ENCODE data around the gene PRR5L.

Gene PRR5L

DNA sequence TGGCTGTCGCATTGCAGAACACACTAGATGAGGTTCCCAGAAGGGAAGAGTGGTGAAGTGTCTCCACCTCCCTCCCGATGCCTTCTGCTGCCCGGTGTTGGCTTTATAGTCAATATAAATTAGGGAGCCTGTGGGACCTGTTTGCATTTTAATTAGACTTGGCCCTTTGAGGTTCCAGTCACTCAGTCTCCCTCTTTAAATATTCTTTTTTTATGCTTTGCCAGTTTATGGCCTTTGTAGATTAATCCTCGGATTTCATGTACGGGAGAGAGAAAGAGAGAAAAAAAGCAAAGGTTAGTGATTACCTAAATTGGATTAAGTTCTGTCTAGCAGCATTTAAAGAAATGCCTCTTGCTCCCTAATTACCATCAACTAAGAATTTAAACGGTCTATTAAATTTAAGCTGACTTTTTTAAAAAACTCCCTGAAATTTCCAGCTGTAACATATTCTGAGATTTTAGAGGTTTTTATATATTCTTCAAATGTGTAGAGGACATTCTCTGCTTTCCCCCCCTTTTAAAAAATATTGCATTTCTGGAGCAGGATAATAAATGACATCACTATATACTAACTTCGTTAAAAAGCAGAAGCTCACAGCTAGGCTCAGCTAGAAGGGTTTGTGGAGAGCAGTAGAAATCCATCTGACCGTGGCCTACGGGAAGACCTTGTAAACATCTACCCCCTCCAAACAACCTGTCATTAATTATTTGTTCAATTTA is 84.4 kb downstream of the PRR5L start:
- no peak for DNase-seq

- no peak for DNase-seq
Observed at GRCh38 chr11:36381015-36381360, 84.9 kb downstream of the PRR5L start.

DNA sequence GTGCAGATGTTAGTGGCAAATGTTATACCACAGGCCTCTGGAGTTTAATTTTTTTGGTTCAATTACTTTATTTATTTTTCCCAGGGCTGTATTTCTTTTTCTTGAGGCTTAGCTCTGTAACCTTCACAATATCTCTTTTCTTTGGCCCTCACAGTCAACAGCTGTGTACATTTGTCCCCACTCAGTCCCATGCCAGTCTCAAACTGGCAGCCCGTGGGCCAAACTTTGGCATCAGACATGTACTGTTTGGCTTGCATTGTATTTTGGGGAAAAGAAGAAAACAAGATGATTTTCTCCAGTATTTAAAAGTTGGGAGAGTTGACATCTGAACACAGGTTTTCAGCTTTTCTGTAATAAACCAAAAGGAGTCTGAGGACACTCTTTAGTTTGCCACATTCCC is 87.1 kb downstream of the PRR5L start:
- DNase-seq, result no peak

DNA sequence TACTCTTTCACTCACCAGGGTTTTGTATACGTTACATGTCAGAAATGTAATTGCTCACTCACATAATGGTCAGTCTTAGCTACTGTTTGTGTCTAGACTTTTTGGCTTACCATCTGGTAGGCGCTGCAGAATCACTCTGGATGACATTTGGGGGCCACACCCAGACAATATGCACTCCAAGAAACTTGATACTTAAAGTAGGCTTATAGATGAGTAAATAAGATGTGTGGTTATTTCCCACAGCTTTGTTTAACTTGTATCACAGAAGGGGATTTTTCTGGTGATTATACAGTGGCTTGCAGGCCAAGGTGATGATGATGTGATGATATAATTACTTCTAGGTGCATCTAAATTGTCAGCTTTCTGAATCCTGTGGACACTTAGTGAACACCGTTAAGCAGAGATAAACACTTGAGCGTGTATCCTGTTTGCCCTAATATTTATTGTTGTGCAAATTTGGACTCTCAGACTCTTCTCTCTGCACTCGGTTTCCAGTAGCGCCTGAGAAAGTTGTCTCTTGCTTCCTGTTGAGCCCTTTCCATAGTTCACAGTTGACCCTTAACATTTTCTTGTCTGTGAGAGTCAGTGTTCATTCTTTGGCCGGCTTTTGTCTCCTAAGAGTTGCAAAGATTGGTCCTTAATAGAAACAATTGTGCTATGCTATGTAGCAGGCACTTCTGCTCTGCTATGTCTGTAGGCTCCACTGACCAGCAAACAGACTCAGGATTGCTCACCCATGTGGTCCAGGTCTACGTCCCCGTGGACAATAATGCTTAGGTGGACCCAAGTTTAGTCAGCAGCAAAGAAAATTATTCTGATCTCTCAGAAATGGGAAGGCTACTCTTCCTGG is 89.3 kb downstream of the PRR5L start:
- no peak for DNase-seq

DNA sequence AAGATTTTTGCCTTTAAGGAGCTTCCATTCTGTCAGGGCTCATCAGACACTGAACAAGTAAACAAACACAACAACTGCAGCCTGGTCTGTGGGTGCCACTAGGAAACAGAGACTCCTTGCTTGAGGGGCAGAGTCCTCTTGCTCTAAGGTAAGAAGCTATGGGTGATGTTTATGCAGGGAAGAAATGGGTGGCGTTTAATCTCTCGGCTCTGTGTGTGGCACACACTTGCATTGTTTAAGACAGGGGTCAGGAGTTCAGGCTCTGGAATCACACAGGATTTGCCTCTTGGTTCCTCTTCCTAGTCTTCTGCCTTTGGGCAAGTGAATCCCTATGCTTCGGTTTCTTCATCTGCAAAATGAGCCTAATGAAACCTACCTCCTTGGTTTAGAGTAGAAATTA is 90.3 kb downstream of the PRR5L start:
- no peak for DNase-seq

DNA sequence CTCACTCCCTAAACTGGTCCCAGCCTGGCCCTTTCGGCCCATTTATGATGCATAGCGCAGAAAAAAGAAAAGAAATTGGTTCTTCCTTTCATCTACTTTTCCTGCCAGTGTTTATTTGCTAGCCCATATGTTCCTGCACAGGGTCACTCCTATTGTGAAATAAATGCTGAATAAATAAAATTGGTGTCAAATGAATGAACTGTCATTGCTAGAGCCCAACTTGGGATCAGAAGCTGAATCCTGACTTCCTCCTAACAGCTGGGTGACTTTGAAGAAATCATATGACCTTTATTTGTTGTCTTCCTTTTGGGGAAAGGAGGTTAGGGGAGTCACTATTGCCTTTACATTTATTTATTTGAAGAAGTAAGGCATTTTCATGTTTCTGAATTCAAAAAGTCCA is 92.0 kb downstream of the PRR5L start:
- DNase-seq, result no peak

- no peak for DNase-seq
Observed at GRCh38 chr11:36388951-36389350, 92.9 kb downstream of the PRR5L start.

GRCh38 chr11:36389811-36390210 is 93.7 kb downstream of the PRR5L start:
- no peak for DNase-seq

GRCh38 chr11:36390963-36391471 is 94.9 kb downstream of the PRR5L start:
- peak; percentile 78 for DNase-seq

GRCh38 chr11:36392196-36392595 is 96.1 kb downstream of the PRR5L start:
- DNase-seq, result no peak

- DNase-seq, result no peak
Observed at GRCh38 chr11:36394056-36394455, 98.0 kb downstream of the PRR5L start.

DNA sequence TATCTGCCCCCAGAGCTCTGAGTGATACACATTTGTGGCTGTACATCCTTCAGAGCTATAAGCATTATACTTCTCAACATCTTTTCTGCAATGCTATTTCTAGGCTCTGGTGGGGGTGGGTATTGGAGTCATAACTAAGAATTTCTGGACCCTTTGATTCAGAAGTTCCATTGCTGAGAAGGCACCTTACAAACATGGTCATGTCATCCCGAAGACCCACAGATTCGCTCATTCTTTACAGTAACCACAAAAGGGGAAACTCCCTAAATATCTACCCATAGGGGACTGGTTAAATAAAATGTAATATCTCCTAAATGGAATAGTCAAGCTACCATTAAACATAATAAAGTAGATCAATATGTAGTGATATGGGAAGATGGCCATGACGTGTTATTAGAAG is 98.8 kb downstream of the PRR5L start:
- DNase-seq, result no peak

- DNase-seq, result no peak
Observed at GRCh38 chr11:36395978-36396736, 100.1 kb downstream of the PRR5L start.

- no peak for DNase-seq
Observed at GRCh38 chr11:36398231-36398953, 102.3 kb downstream of the PRR5L start.

GRCh38 chr11:36399236-36399635 is 103.1 kb downstream of the PRR5L start:
- no peak for DNase-seq

DNA sequence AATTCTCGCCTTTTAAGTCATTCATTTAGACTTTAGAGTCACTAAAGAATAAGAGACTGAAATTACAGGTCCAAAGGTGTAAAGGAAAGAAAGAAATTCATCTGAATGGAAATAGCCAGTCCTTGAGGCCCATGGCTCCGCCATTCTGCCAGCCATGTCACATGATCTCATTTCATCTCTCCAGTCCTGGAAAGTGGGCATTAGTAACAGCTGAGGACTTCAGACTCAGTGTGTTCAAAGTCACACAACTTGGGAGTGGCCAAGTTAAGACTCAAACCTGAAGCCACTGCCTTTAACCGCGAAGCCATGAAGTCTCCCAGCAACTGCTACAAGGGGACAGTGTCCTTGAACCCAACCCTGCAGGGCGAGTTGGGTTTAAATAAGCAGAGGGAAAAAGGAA is 103.7 kb downstream of the PRR5L start:
- no peak for DNase-seq

- DNase-seq, result no peak
Observed at GRCh38 chr11:36400766-36401455, 104.8 kb downstream of the PRR5L start.

- DNase-seq, result no peak
Observed at GRCh38 chr11:36402568-36403170, 106.6 kb downstream of the PRR5L start.

DNA sequence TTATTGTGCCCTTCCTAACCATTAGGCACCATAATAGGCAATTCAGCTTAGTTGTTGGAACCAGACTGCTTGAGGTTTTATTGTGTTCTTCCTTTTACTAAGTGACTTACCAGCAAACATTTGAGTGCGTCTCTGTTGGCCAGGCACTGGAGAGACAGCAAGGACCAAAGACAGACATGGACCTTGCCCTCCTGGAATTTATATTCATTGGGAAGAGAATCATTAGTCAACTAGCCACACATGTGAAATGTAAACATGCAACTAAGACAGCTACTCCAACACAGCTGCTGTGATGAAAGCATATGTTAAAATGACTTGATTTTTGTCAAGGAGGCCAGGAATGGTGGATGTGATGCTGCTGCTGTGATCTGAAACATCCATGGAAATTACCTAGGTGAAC is 107.6 kb downstream of the PRR5L start:
- no peak for DNase-seq

DNA sequence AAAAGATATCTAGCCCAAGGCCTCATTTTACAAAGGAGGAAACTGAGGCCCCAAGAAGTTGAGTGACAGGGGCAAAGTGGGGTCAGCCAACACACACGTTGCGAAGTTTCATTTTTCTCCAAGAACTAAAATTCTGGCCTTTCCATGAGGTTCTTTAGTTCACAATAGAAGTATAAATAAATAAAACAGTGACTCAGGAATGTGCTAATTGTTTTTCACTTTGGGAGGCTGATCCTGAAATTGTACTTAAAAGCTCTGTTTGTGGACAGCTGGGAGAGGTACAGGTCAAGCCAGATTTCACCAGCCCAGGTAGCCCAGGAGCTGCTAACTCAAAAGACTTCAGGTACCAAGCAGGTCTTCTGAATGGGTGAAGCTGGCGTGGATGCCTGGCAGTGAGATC is 108.7 kb downstream of the PRR5L start:
- DNase-seq, result no peak

GRCh38 chr11:36405585-36406367 is 109.7 kb downstream of the PRR5L start:
- DNase-seq, result no peak
